HepG2 (cell line): ENCODE measurements around the gene CCL13. TPM values are rescaled to one million over a fixed set of nuclear protein-coding genes. Genes with fewer than 3 reads are reported as not detected.

Source experiments
- ATF3 ChIP-seq: sonication (generic); formaldehyde crosslinking; IDR thresholded peaks from 2 replicates; pipeline ENCODE4 v1.4.0; 2020; ENCODE audit warnings: missing genetic modification reagents
- FOXP1 ChIP-seq, 2 experiments: fragments of 450-650 bp in 1 of 2; IDR thresholded peaks; 2 replicates each; pipeline ENCODE4 v1.6.1; 2017 to 2018; ENCODE audit warnings: antibody characterized with exemption in 1 of 2
- MIXL1 ChIP-seq: IDR thresholded peaks from 2 replicates; pipeline ENCODE4 v1.6.1; 2016
- PCBP2 ChIP-seq: fragments of 200-400 bp; formaldehyde crosslinking; optimal IDR thresholded peaks from 2 replicates; pipeline ENCODE3; 2018; ENCODE audit warnings: low read length, low read depth; ENCODE audit not compliant: poor library complexity, severe bottlenecking
- RBM39 ChIP-seq: fragments of 200-400 bp; formaldehyde crosslinking; IDR thresholded peaks from one replicate; pipeline ENCODE4 v1.6.1; 2018; ENCODE audit warnings: antibody characterized with exemption, mild to moderate bottlenecking, low read depth, low read length; ENCODE audit not compliant: poor library complexity, severe bottlenecking
- ZBTB44 ChIP-seq: sonication (generic); formaldehyde crosslinking; IDR thresholded peaks from 2 replicates; pipeline ENCODE4 v1.4.0; 2020; ENCODE audit warnings: missing genetic modification reagents
- ZHX2 ChIP-seq, 2 experiments: sonication (generic) in 1 of 2; formaldehyde crosslinking in 1 of 2; IDR thresholded peaks; 2 replicates each; pipeline versions ENCODE4 v1.6.1 to v1.9.0; 2014 to 2022; ENCODE audit warnings: antibody characterized with exemption in 1 of 2, borderline replicate concordance in 1 of 2, inconsistent platforms in 1 of 2, low read depth in 1 of 2, missing genetic modification reagents in 1 of 2
- ZNF512B ChIP-seq: sonication (generic); formaldehyde crosslinking; IDR thresholded peaks from 2 replicates; pipeline ENCODE4 v1.5.1; 2020; ENCODE audit warnings: missing genetic modification reagents, mild to moderate bottlenecking, borderline replicate concordance
- ZNF646 ChIP-seq: sonication (generic); formaldehyde crosslinking; IDR thresholded peaks from 2 replicates; pipeline ENCODE4 v1.9.0; 2021; ENCODE audit warnings: mild to moderate bottlenecking, missing genetic modification reagents
- ZNF772 ChIP-seq: sonication (generic); formaldehyde crosslinking; IDR thresholded peaks from 2 replicates; pipeline ENCODE4 v1.5.0; 2020; ENCODE audit warnings: mild to moderate bottlenecking, missing genetic modification reagents
- polyA plus RNA-seq, 8 experiments: library from polyadenylated mRNA; depleted of rRNA in 3 of 8; stranded (reverse) in 7 of 8; unstranded in 1 of 8; fragments of >200 nt; fragmentation: Illumina TruSeq in 4 of 8; extraction: Trizol in 4 of 8; gene quantifications; 2 replicates each; pipeline versions ENCODE4 v1.2.1 to v1.2.3, GENCODE V29; 2011 to 2016; ENCODE audit warnings: low read depth in 4 of 8, missing spikeins in 1 of 8, mixed read lengths in 1 of 8; ENCODE audit not compliant: insufficient read depth in 1 of 8
- total RNA-seq, 5 experiments: library from RNA; depleted of rRNA; stranded (reverse); fragments of >200 nt; fragmentation: Illumina TruSeq; extraction: Trizol; gene quantifications; 2 replicates each; pipeline ENCODE4 v1.2.3, GENCODE V29; 2016; ENCODE audit warnings: low read depth in 1 of 5

CCL13 gene
- total and polyA plus RNA-seq, 2 of the 13 experiments (the other 11 are each of a cell fraction or from before 2014, with no cell fraction given), result not detected

GRCh38 chr17:34352191-34352590, 4.1 kb upstream of the CCL13 start (continued):
- TF ChIP-seq ZNF646 (CRISPR knock-in tag), result no peak
- TF ChIP-seq ZNF512B (CRISPR knock-in tag), result no peak
- no peak for TF ChIP-seq FOXP1 (IDR thresholded peaks at IDR 0.05)
- TF ChIP-seq FOXP1 (CRISPR knock-in tag; IDR thresholded peaks at IDR 0.05), result no peak
- TF ChIP-seq ATF3 (CRISPR knock-in tag), result no peak
- no peak for TF ChIP-seq MIXL1 (CRISPR knock-in tag)
- TF ChIP-seq ZBTB44 (CRISPR knock-in tag), result no peak
- TF ChIP-seq RBM39, result no peak
- no peak for TF ChIP-seq ZNF772
- no peak for TF ChIP-seq PCBP2
- no peak for TF ChIP-seq ZHX2 (IDR thresholded peaks at IDR 0.05; ENCODE audit: low read depth)
- no peak for TF ChIP-seq ZHX2 (CRISPR knock-in tag; IDR thresholded peaks at IDR 0.05; ENCODE audit: borderline replicate concordance)
